Measurements from ENCODE around the gene ZNF334.

DNA sequence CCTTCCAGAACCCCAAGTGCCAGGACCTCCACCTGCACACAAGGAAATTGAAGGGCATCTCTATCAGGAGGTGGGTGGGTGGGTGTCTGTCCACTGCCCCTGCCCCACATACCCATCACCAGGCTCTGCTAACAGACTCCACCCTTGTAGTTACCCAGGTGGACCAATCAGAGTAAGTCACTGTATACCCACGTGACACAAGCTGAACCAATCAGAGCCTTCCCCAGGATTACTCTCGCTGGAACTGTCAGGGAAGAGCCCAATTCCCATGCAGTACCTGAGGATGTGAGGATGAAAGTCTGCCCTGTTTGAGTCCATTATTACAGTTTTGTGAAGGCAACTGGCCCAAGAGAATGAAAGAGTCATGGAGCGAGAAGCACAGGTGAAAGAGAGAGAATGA, 32.9 kb upstream of the ZNF334 start:
- TF ChIP-seq, protein P1, sequence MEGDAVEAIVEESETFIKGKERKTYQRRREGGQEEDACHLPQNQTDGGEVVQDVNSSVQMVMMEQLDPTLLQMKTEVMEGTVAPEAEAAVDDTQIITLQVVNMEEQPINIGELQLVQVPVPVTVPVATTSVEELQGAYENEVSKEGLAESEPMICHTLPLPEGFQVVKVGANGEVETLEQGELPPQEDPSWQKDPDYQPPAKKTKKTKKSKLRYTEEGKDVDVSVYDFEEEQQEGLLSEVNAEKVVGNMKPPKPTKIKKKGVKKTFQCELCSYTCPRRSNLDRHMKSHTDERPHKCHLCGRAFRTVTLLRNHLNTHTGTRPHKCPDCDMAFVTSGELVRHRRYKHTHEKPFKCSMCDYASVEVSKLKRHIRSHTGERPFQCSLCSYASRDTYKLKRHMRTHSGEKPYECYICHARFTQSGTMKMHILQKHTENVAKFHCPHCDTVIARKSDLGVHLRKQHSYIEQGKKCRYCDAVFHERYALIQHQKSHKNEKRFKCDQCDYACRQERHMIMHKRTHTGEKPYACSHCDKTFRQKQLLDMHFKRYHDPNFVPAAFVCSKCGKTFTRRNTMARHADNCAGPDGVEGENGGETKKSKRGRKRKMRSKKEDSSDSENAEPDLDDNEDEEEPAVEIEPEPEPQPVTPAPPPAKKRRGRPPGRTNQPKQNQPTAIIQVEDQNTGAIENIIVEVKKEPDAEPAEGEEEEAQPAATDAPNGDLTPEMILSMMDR (IDR thresholded peaks at IDR 0.05) = no peak
- TF ChIP-seq POLR2A (IDR thresholded peaks at IDR 0.05) (no peak), POLR2AphosphoS5 (IDR thresholded peaks at IDR 0.05; ENCODE audit: insufficient read depth in 1 of 2, low read depth in 1 of 2) (no peak)

Measured in vagina (tissue), 2 donors.